Left lung (tissue), 10 donors: ENCODE measurements around the gene FANCG. TPM values are rescaled to one million over a fixed set of nuclear protein-coding genes. Genes with fewer than 3 reads are reported as not detected.

Experiments used
- ATAC-seq: fragments of 200-7000 bp; cut with Tn5 transposase; one replicate; pipeline ENCODE4 v1.9.1; 2020; ENCODE audit warnings: moderate library complexity
- DNase-seq, 4 donors: peaks; one replicate each; pipeline ENCODE4 v3.0.0-alpha.2; 2013 to 2020
- H3K27ac ChIP-seq, 2 donors: fragments of 200-600 bp; sonication (generic) in 1 of 2; one replicate each; pipeline versions ENCODE4 v1.5.0 to v1.8.0; 2020 to 2021
- H3K27me3 ChIP-seq, 2 donors: fragments of 200-600 bp; sonication (generic) in 1 of 2; one replicate each; pipeline versions ENCODE4 v1.5.0 to v1.8.0; 2020 to 2021
- H3K36me3 ChIP-seq, 2 donors: fragments of 200-600 bp; sonication (generic) in 1 of 2; one replicate each; pipeline versions ENCODE4 v1.5.0 to v1.8.0; 2020 to 2021
- H3K4me1 ChIP-seq, 2 donors: fragments of 200-600 bp; one replicate each; pipeline ENCODE4 v1.8.0; 2021
- H3K4me3 ChIP-seq, 2 donors: fragments of 200-600 bp; sonication (generic) in 1 of 2; one replicate each; pipeline versions ENCODE4 v1.5.0 to v1.8.0; 2020 to 2021; ENCODE audit warnings: mild to moderate bottlenecking in 1 of 2
- H3K9me3 ChIP-seq, 2 donors: fragments of 200-600 bp; sonication (generic) in 1 of 2; one replicate each; pipeline versions ENCODE4 v1.5.0 to v1.8.0; 2020 to 2021
- CTCF ChIP-seq, 2 donors: fragments of 200-600 bp; sonication (generic) in 1 of 2; IDR thresholded peaks; one replicate each; pipeline versions ENCODE4 v1.5.0 to v1.8.0; 2021; ENCODE audit warnings: antibody characterized with exemption in 2 of 2
- intact Hi-C, 2 donors: fragments of 100-400 bp; cut with DNase I; formaldehyde crosslinking; loops; one replicate each; pipeline versions ENCODE4 v1.11.2 to v1.14.2; 2022
- polyA plus RNA-seq, 6 donors: library from polyadenylated mRNA; unstranded; fragments of 120-200 nt; gene quantifications; one replicate each; pipeline ENCODE4 v1.2.1, GENCODE V29; 2013; ENCODE audit not compliant: insufficient read length in 6 of 6
- total RNA-seq, 2 donors: library from RNA; stranded (reverse); fragmentation: NEBNext Ultra II Directional; extraction: Animal tissue kit (Norgen Biotek cat#: 25700); gene quantifications; one replicate each; pipeline ENCODE4 v1.2.1, GENCODE V29; 2021
- donor health status: DM: no; HTN: yes; CAD: no.
- donor health status: DM: no; HTN: no; CAD: no.

Gene FANCG
- total and polyA plus RNA-seq, 8 donors = 18.7 to 59.0 (median 47.8) TPM

GRCh38 chr9:35115680-35116538 lies 36.2 kb upstream of the FANCG start, which contains the start of gene ATOSB:
ATOSB (minus strand) TSS chr9:35115862; CDS start chr9:35108274, 7,588 bp downstream.
- Histone ChIP-seq H3K4me1 (peaks cover 32 to 52% of the 10 kb centered on the region in 2 donors), H3K9me3 (no peaks in the 10 kb centered on the region), H3K36me3 (peaks cover 0 to 4% of the 10 kb centered on the region in 2 donors), H3K27ac (peak within 1 kb of the TSS; percentile 95 to 96), H3K4me3 (peak within 1 kb of the TSS; percentile 55 to 85), H3K27me3 (no peaks in the 10 kb centered on the region)
- no peak for TF ChIP-seq CTCF (IDR thresholded peaks at IDR 0.05)
- DNase-seq (peak; percentile 96 to 100 (median 98)), ATAC-seq (peak; percentile 75)
- intact Hi-C loops = loop anchor here in 1 of 2 donors (5.0 kb wide), 2 partner anchors 136 to 361 kb away; no protein-coding TSS in a partner anchor

- intact Hi-C loops = loop anchor here in 1 of 2 donors (5.0 kb wide), 2 partner anchors 137 to 362 kb away; no protein-coding TSS in a partner anchor
- peak; percentile 4 for ATAC-seq
- Histone ChIP-seq H3K27me3 (no peaks in the 10 kb centered on the region), H3K27ac (peak overlapping the region; percentile 95 to 96), H3K4me3 (peak overlapping the region; percentile 55 to 85), H3K36me3 (peaks cover 0 to 4% of the 10 kb centered on the region in 2 donors), H3K4me1 (peaks cover 40 to 60% of the 10 kb centered on the region in 2 donors), H3K9me3 (no peaks in the 10 kb centered on the region)
- DNase-seq = peak in 3 of 4 donors; percentile 37 to 90 (median 81)
- TF ChIP-seq CTCF (IDR thresholded peaks at IDR 0.05) = no peak
Observed at GRCh38 chr9:35114840-35115628, 35.3 kb upstream of the FANCG start.

- Histone ChIP-seq H3K4me1 (peaks cover 41 to 68% of the 10 kb centered on the region in 2 donors), H3K27me3 (no peaks in the 10 kb centered on the region), H3K27ac (peak overlapping the region; percentile 95 to 96), H3K4me3 (peak overlapping the region; percentile 55 to 85), H3K36me3 (peaks cover 0 to 4% of the 10 kb centered on the region in 2 donors), H3K9me3 (no peaks in the 10 kb centered on the region)
- no peak for TF ChIP-seq CTCF (IDR thresholded peaks at IDR 0.05)
- DNase-seq = peak in 3 of 4 donors; percentile 88 to 93 (median 89)
- ATAC-seq = peak; percentile 22
- intact Hi-C loops = no loop called here
Observed at GRCh38 chr9:35114113-35114839, 34.5 kb upstream of the FANCG start.

GRCh38 chr9:35112257-35113020 lies 32.7 kb upstream of the FANCG start:
- peak overlapping the region in 1 of 2 donors; percentile 85 for H3K4me3 ChIP-seq
- TF ChIP-seq CTCF (IDR thresholded peaks at IDR 0.05) = no peak
- no peaks in the 10 kb centered on the region for H3K27me3 ChIP-seq
- DNase-seq (peak in 1 of 4 donors; percentile 68), ATAC-seq (no peak)
- H3K4me1 ChIP-seq = peaks cover 41 to 72% of the 10 kb centered on the region in 2 donors
- intact Hi-C loops = no loop called here
- peak overlapping the region; percentile 82 to 91 for H3K27ac ChIP-seq
- no peaks in the 10 kb centered on the region for H3K9me3 ChIP-seq
- H3K36me3 ChIP-seq = peaks cover 0 to 21% of the 10 kb centered on the region in 2 donors
